ENCODE results near the gene TIMM17A.

TIMM17A gene

GRCh38 chr1:201970334-201971159 lies 15.2 kb downstream of the TIMM17A start:
- TF ChIP-seq SPI1 (IDR thresholded peaks at IDR 0.05; ENCODE audit: low read depth, low read length) (no peak), TAF1 (IDR thresholded peaks at IDR 0.05; ENCODE audit: low read depth, low read length) (no peak), POU2F2 (IDR thresholded peaks at IDR 0.05; ENCODE audit: low read depth, low read length) (no peak), POLR2A (IDR thresholded peaks at IDR 0.05; ENCODE audit: low read depth, low read length) (peak; percentile 38; the same call in 1 of the 2 replicates), PAX5 (IDR thresholded peaks at IDR 0.05; ENCODE audit: insufficient read depth, low read length, severe bottlenecking) (no peak), POLR2AphosphoS5 (IDR thresholded peaks at IDR 0.05; ENCODE audit: low read depth, low read length) (peak; percentile 63)
- FAIRE-seq (no peak), DNase-seq (ENCODE audit: insufficient read length, low spot score) (no peak)

- DNase-seq (ENCODE audit: insufficient read length, low spot score) (no peak), FAIRE-seq (peak; percentile 88)
Measured at GRCh38 chr1:201982082-201982622, 26.8 kb downstream of the TIMM17A start.

GRCh38 chr1:201982623-201983379 lies 27.5 kb downstream of the TIMM17A start, which contains the start of gene RNPEP:
TSS of gene RNPEP (plus strand) at chr1:201982648. CDS start at chr1:201982667, 19 bp downstream.
- peak; percentile 77 for DNase-seq (ENCODE audit: insufficient read length, low spot score)
- TF ChIP-seq POLR2A (IDR thresholded peaks at IDR 0.05; ENCODE audit: low read depth, low read length) (peak; percentile 61; the same call in 1 of the 2 replicates), TAF1 (IDR thresholded peaks at IDR 0.05; ENCODE audit: low read depth, low read length) (no peak), POLR2AphosphoS5 (IDR thresholded peaks at IDR 0.05; ENCODE audit: low read depth, low read length) (peak; percentile 50; the same call in 1 of the 2 replicates), SPI1 (IDR thresholded peaks at IDR 0.05; ENCODE audit: low read depth, low read length) (no peak), POU2F2 (IDR thresholded peaks at IDR 0.05; ENCODE audit: low read depth, low read length) (0 out of 2 replicates have a peak, but pooled peaks have one; percentile 43)
- peak; percentile 52 for FAIRE-seq

More at GRCh38 chr1:201982082-201982622, 26.8 kb downstream of the TIMM17A start:
- TF ChIP-seq POLR2A (IDR thresholded peaks at IDR 0.05; ENCODE audit: low read depth, low read length) (no peak), PAX5 (IDR thresholded peaks at IDR 0.05; ENCODE audit: insufficient read depth, low read length, severe bottlenecking) (no peak), POU2F2 (IDR thresholded peaks at IDR 0.05; ENCODE audit: low read depth, low read length) (no peak), TAF1 (IDR thresholded peaks at IDR 0.05; ENCODE audit: low read depth, low read length) (no peak), SPI1 (IDR thresholded peaks at IDR 0.05; ENCODE audit: low read depth, low read length) (no peak), POLR2AphosphoS5 (IDR thresholded peaks at IDR 0.05; ENCODE audit: low read depth, low read length) (no peak)

GRCh38 chr1:201983380-201983805 lies 28.1 kb downstream of the TIMM17A start:
- TF ChIP-seq SPI1 (IDR thresholded peaks at IDR 0.05; ENCODE audit: low read depth, low read length) (no peak), PAX5 (IDR thresholded peaks at IDR 0.05; ENCODE audit: insufficient read depth, low read length, severe bottlenecking) (no peak), POLR2A (IDR thresholded peaks at IDR 0.05; ENCODE audit: low read depth, low read length) (no peak), TAF1 (IDR thresholded peaks at IDR 0.05; ENCODE audit: low read depth, low read length) (no peak), POLR2AphosphoS5 (IDR thresholded peaks at IDR 0.05; ENCODE audit: low read depth, low read length) (no peak)
- no peak for FAIRE-seq
- peak; percentile 28 for DNase-seq (ENCODE audit: insufficient read length, low spot score)

- no peak for TF ChIP-seq POLR2A (IDR thresholded peaks at IDR 0.05; ENCODE audit: low read depth, low read length)
- TF ChIP-seq TAF1 (IDR thresholded peaks at IDR 0.05; ENCODE audit: low read depth, low read length), result no peak
- no peak for TF ChIP-seq PAX5 (IDR thresholded peaks at IDR 0.05; ENCODE audit: insufficient read depth, low read length, severe bottlenecking)
- TF ChIP-seq POLR2AphosphoS5 (IDR thresholded peaks at IDR 0.05; ENCODE audit: low read depth, low read length), result no peak
- TF ChIP-seq POU2F2 (IDR thresholded peaks at IDR 0.05; ENCODE audit: low read depth, low read length), result no peak
- FAIRE-seq (no peak), DNase-seq (ENCODE audit: insufficient read length, low spot score) (no peak)
Measured at GRCh38 chr1:201984446-201984845, 29.1 kb downstream of the TIMM17A start.

- no peak for FAIRE-seq
- DNase-seq (ENCODE audit: insufficient read length, low spot score), result no peak
- no peak for TF ChIP-seq PAX5 (IDR thresholded peaks at IDR 0.05; ENCODE audit: insufficient read depth, low read length, severe bottlenecking)
- no peak for TF ChIP-seq SPI1 (IDR thresholded peaks at IDR 0.05; ENCODE audit: low read depth, low read length)
- no peak for TF ChIP-seq POLR2A (IDR thresholded peaks at IDR 0.05; ENCODE audit: low read depth, low read length)
- TF ChIP-seq POU2F2 (IDR thresholded peaks at IDR 0.05; ENCODE audit: low read depth, low read length), result no peak
- TF ChIP-seq TAF1 (IDR thresholded peaks at IDR 0.05; ENCODE audit: low read depth, low read length), result no peak
- no peak for TF ChIP-seq POLR2AphosphoS5 (IDR thresholded peaks at IDR 0.05; ENCODE audit: low read depth, low read length)
Measured at GRCh38 chr1:201985355-201985754, 30.1 kb downstream of the TIMM17A start.

GRCh38 chr1:201988601-201989000 lies 33.3 kb downstream of the TIMM17A start:
- TF ChIP-seq SPI1 (IDR thresholded peaks at IDR 0.05; ENCODE audit: low read depth, low read length) (no peak), POLR2A (IDR thresholded peaks at IDR 0.05; ENCODE audit: low read depth, low read length) (no peak), POU2F2 (IDR thresholded peaks at IDR 0.05; ENCODE audit: low read depth, low read length) (no peak), POLR2AphosphoS5 (IDR thresholded peaks at IDR 0.05; ENCODE audit: low read depth, low read length) (no peak), PAX5 (IDR thresholded peaks at IDR 0.05; ENCODE audit: insufficient read depth, low read length, severe bottlenecking) (no peak), TAF1 (IDR thresholded peaks at IDR 0.05; ENCODE audit: low read depth, low read length) (no peak)
- no peak for DNase-seq (ENCODE audit: insufficient read length, low spot score)
- FAIRE-seq, result no peak

GRCh38 chr1:201989354-201990128 lies 34.2 kb downstream of the TIMM17A start:
- no peak for DNase-seq (ENCODE audit: insufficient read length, low spot score)
- FAIRE-seq, result no peak
- TF ChIP-seq POU2F2 (IDR thresholded peaks at IDR 0.05; ENCODE audit: low read depth, low read length) (no peak), POLR2A (IDR thresholded peaks at IDR 0.05; ENCODE audit: low read depth, low read length) (no peak), SPI1 (IDR thresholded peaks at IDR 0.05; ENCODE audit: low read depth, low read length) (no peak), PAX5 (IDR thresholded peaks at IDR 0.05; ENCODE audit: insufficient read depth, low read length, severe bottlenecking) (no peak), TAF1 (IDR thresholded peaks at IDR 0.05; ENCODE audit: low read depth, low read length) (no peak), POLR2AphosphoS5 (IDR thresholded peaks at IDR 0.05; ENCODE audit: low read depth, low read length) (no peak)

Data from GM12891 (cell line).